Measurements from ENCODE around the gene OAS3. TPM values are rescaled to one million over a fixed set of nuclear protein-coding genes. Genes with fewer than 3 reads are reported as not detected.
"Not testable (repeated sequence)": the region's sequence is repeated elsewhere in the genome, so short reads cannot be mapped to it uniquely, and the experiment has no call there.

OAS3 gene
- polyA plus RNA-seq, 3 donors from 2014 or later, result 2.2 to 16.7 (median 9.0) TPM

DNA sequence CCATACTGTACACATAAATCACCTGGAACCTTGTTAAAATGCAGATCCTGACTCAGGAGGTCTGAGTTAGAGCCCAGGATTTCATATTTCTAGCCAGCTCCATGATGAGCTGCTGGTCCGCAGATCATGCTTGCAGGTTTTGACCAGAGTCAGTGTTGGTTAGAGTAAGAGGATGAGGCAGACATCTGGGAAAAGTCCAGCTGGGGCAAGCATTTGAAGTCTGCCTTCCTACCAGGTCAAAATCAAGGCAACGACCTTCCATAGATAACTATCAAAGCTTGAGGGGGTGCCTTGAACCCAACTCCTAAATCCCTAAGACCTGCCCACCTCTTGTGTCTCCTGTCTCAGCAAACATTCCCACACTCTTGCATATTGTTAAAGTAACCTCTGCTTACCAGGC lies 49.3 kb downstream of the OAS3 start:
- H3K27ac Mint-ChIP-seq, result peak overlapping the region in 4 of 6 donors; percentile 48 to 72 (median 58)
- H3K27me3 Mint-ChIP-seq (ENCODE audit: low read depth in 3 of 3), result peaks cover 0 to 2% (median 2%) of the 10 kb centered on the region in 3 donors
- no peak for DNase-seq
- H3K36me3 Mint-ChIP-seq, result peaks cover 44 to 72% (median 53%) of the 10 kb centered on the region in 3 donors
- H3K9me3 Mint-ChIP-seq, result peaks cover 0 to 14% (median 5%) of the 10 kb centered on the region in 6 donors
- H3K4me3 Mint-ChIP-seq, result no peak overlapping the region
- H3K4me1 Mint-ChIP-seq, result peaks cover 27 to 63% of the 10 kb centered on the region in 2 donors

- peak in 1 of 3 donors; percentile 7 for DNase-seq
- Mint-ChIP-seq H3K27me3 (ENCODE audit: low read depth in 3 of 3) (peaks cover 0 to 2% (median 2%) of the 10 kb centered on the region in 3 donors), H3K4me3 (no peak overlapping the region)
These were observed 50.0 kb downstream of the OAS3 start for GRCh38 chr12:112988224-112988623.

DNA sequence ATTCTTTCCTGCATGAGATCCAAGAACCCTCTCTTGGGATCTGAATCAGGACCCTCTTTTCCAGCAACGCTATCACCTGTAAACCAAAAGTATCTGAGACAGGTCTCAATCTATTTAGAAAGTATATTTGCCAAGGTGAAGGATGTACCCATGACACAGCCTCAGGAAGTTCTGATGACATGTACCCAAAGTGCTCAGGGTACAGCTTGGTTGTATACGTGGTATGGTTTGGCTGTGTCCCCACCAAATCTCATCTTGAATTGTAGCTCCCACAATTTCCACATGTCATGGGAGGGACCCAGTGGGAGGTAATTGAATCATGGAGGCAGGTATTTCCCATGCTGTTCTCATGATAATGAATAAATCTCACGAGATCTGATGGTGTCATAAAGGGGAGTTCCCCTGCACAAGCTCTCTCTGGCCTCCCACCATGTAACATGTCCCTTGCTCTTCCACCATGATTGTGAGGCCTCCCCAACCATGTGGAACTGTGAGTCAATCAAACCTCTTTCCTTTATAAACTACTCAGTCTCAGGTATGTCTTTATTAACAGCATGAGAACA lies 50.6 kb downstream of the OAS3 start:
- H3K4me3 Mint-ChIP-seq; DNase-seq; H3K27me3 Mint-ChIP-seq (ENCODE audit: low read depth in 3 of 3): not testable (repeated sequence)
- Mint-ChIP-seq H3K9me3 (peaks cover 0 to 14% (median 5%) of the 10 kb centered on the region in 6 donors), H3K4me1 (peaks cover 19 to 59% of the 10 kb centered on the region in 2 donors), H3K27ac (peak overlapping the region; percentile 24 to 84 (median 52)), H3K36me3 (peaks cover 44 to 71% (median 51%) of the 10 kb centered on the region in 3 donors)

More at GRCh38 chr12:112988224-112988623, 50.0 kb downstream of the OAS3 start:
- Mint-ChIP-seq H3K4me1 (peaks cover 23 to 63% of the 10 kb centered on the region in 2 donors), H3K9me3 (peaks cover 0 to 14% (median 5%) of the 10 kb centered on the region in 6 donors), H3K36me3 (peaks cover 44 to 74% (median 56%) of the 10 kb centered on the region in 3 donors), H3K27ac (peak overlapping the region; percentile 48 to 84 (median 66))

DNA sequence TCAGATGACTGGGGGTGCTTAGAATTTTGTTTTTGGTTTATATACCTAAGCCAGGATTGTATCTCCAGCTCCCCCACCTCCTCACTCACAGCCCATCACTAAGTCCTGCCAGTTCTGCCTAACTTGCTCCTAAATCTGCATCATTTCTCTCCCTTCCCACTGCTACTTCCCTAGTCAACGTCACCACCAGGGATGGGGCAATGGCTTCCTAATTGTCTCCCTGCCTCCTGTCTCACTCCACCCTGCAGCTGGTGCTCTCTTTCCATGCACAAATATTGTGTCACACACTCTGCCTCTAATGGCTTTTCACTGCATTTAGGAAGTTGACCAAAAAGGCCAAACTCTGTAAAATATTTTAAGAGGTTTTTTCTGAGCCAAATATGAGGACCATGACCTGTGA lies 51.5 kb downstream of the OAS3 start:
- peaks cover 0 to 2% (median 2%) of the 10 kb centered on the region in 3 donors for H3K27me3 Mint-ChIP-seq (ENCODE audit: low read depth in 3 of 3)
- no peak overlapping the region for H3K4me3 Mint-ChIP-seq
- peaks cover 37 to 67% (median 44%) of the 10 kb centered on the region in 3 donors for H3K36me3 Mint-ChIP-seq
- H3K27ac Mint-ChIP-seq, result peak overlapping the region; percentile 25 to 85 (median 65)
- DNase-seq, result no peak
- H3K4me1 Mint-ChIP-seq, result peaks cover 13 to 52% of the 10 kb centered on the region in 2 donors
- H3K9me3 Mint-ChIP-seq, result peaks cover 0 to 6% (median 1%) of the 10 kb centered on the region in 6 donors

DNA sequence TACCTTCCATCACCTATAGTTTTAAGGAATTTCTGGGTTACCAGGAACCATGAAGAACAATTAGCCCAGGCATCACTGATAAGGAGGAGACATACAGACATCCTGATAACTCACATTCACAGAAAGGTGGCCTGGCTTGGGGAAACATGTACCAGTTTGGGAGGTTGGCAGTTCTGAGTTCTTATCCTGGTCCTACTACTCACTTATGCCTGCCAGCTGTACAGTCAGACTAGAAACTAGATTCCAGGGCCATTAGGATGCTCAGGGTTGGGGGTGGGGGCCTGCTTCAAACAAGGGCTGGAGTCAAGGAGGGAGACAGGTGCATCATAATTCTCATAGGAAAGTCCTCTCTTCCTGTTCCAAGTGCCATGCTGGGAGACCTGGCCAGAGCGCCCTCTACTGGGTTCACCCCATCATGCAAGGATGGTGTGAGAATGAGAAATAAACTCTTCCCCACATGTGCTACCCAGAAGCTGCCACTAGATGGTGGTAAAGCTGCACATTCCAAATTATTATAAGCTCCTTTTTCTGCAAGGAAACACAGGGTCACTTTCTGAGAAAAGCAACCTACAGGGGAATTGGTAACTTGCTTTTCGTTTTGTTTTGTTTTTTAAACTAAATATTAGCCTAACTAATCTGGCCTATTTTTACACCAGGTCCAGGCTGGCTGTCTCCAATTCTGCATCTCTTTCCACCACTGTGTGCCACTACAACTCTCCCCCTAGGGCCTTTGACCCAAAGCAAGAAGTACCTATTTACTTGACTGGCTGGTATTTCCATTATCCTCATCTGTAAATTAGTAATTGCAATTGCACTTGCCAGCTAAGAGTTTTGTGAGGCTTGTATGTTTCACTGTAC lies 54.5 kb downstream of the OAS3 start:
- peaks cover 7 to 28% of the 10 kb centered on the region in 2 donors for H3K4me1 Mint-ChIP-seq
- peaks cover 59 to 78% (median 63%) of the 10 kb centered on the region in 3 donors for H3K36me3 Mint-ChIP-seq
- peaks cover 0 to 3% (median 2%) of the 10 kb centered on the region in 3 donors for H3K27me3 Mint-ChIP-seq (ENCODE audit: low read depth in 3 of 3)
- no peak overlapping the region for H3K4me3 Mint-ChIP-seq
- H3K9me3 Mint-ChIP-seq, result no peaks in the 10 kb centered on the region
- peak; percentile 13 to 48 (median 43) for DNase-seq
- H3K27ac Mint-ChIP-seq, result peak overlapping the region in 2 of 6 donors; percentile 28 to 67

GRCh38 chr12:112995008-112995407 lies 56.7 kb downstream of the OAS3 start:
- H3K27ac Mint-ChIP-seq, result no peak overlapping the region
- H3K36me3 Mint-ChIP-seq, result peaks cover 65 to 78% (median 68%) of the 10 kb centered on the region in 3 donors
- H3K4me3 Mint-ChIP-seq, result no peak overlapping the region
- no peaks in the 10 kb centered on the region for H3K9me3 Mint-ChIP-seq
- DNase-seq, result no peak
- H3K4me1 Mint-ChIP-seq, result peaks cover 0 to 12% of the 10 kb centered on the region in 2 donors
- H3K27me3 Mint-ChIP-seq (ENCODE audit: low read depth in 3 of 3), result peaks cover 0 to 3% (median 2%) of the 10 kb centered on the region in 3 donors

DNA sequence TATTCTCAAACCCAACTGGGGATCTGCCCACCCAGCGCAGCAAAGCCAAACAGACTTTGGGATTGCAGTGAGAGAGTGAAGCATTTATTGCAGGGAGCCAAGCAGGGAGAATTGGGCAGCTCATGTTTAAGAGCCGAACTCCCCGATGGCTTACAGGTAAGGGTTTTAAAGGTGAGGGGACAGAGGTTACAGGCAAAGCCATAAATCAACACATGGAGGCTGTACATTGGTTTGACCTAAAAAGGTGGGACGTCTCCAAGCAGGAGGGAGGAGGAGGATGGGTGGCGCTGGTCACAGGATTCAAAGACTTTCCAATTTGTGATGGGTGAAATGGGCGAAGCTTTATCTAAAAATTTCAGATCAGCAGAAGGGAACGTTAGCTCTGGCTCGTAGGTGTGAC lies 58.2 kb downstream of the OAS3 start:
- Mint-ChIP-seq H3K27me3 (ENCODE audit: low read depth in 3 of 3) (peaks cover 0 to 3% (median 0%) of the 10 kb centered on the region in 3 donors), H3K4me3 (no peak overlapping the region), H3K36me3 (peaks cover 62 to 76% (median 63%) of the 10 kb centered on the region in 3 donors), H3K27ac (no peak overlapping the region), H3K9me3 (no peaks in the 10 kb centered on the region), H3K4me1 (peaks cover 0 to 12% of the 10 kb centered on the region in 2 donors)
- no peak for DNase-seq

GRCh38 chr12:112997506-112997905 lies 59.2 kb downstream of the OAS3 start:
- Mint-ChIP-seq H3K4me3 (no peak overlapping the region), H3K27ac (peak overlapping the region in 1 of 6 donors; percentile 45), H3K9me3 (no peaks in the 10 kb centered on the region), H3K27me3 (ENCODE audit: low read depth in 3 of 3) (peaks cover 0 to 3% (median 0%) of the 10 kb centered on the region in 3 donors), H3K4me1 (peaks cover 0 to 12% of the 10 kb centered on the region in 2 donors), H3K36me3 (peaks cover 57 to 75% (median 57%) of the 10 kb centered on the region in 3 donors)
- DNase-seq, result no peak

DNA sequence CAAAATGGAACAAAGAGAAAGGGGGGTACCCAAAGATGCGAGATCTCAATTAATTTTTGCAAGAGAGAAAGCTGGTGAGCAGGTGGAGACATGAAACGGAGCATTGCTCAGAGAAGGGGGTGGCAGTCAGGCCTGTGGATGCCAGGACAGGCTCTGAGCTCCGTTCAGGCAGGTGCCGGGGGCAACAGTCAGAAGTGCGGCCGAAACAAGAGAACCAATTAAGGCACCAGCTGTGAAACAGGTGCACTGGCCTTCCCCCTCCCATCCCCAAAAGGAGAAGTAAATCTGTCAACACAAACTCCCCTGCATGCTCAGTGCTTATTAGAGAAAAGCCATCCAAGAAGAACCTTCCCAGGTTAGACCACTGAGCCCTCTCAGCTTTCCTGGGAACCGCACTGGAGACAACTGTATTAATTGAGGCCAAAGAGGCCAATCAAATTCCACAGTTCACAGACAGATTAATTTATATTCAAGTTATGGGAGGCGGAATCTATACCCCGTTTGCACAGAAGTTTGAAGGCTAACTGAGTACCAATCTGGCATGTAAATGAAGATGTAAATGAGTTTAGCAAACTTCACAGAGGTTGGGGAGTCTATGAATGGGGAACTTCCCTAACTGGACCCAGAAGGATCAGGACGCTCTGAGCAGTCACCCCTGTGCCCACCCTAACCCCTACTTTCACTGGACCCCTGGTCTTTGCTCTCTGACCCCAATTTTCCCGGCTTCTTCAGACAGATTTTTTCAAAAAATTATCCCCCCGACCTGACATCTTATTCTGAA lies 60.9 kb downstream of the OAS3 start:
- peak overlapping the region in 2 of 6 donors; percentile 1 to 55 for H3K27ac Mint-ChIP-seq
- no peaks in the 10 kb centered on the region for H3K9me3 Mint-ChIP-seq
- peaks cover 0 to 1% of the 10 kb centered on the region in 2 donors for H3K4me1 Mint-ChIP-seq
- no peak overlapping the region for H3K4me3 Mint-ChIP-seq
- H3K27me3 Mint-ChIP-seq (ENCODE audit: low read depth in 3 of 3), result peaks cover 0 to 3% (median 2%) of the 10 kb centered on the region in 3 donors
- DNase-seq, result no peak
- peaks cover 59 to 84% (median 65%) of the 10 kb centered on the region in 3 donors for H3K36me3 Mint-ChIP-seq

- peaks cover 55 to 85% (median 66%) of the 10 kb centered on the region in 3 donors for H3K36me3 Mint-ChIP-seq
These were observed 62.2 kb downstream of the OAS3 start for GRCh38 chr12:113000433-113000832.

DNA sequence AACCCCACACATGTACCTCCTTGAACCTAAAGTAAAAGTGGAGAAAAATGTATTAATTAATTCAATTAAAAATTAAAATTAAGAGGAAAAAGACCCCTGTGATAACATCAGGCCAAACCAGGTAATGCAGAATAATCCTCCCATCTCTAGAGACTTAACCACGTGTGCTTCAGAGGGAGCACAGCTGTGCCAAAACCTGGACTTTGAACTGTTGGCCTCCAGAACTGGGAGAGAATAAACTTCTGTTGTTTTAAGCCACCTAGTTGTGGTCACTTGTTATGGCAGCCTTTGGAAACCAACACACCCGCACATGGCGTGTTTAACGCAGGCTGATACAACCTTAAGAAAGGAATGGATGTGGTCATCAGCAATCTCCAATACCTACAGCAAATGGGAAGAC lies 63.9 kb downstream of the OAS3 start:
- H3K9me3 Mint-ChIP-seq, result no peaks in the 10 kb centered on the region
- no peak overlapping the region for H3K4me3 Mint-ChIP-seq
- DNase-seq, result no peak
- peaks cover 38 to 80% (median 55%) of the 10 kb centered on the region in 3 donors for H3K36me3 Mint-ChIP-seq
- peak overlapping the region in 1 of 6 donors; percentile 1 for H3K27ac Mint-ChIP-seq
- H3K27me3 Mint-ChIP-seq (ENCODE audit: low read depth in 3 of 3), result peaks cover 0 to 2% (median 0%) of the 10 kb centered on the region in 3 donors
- H3K4me1 Mint-ChIP-seq, result peaks cover 0 to 1% of the 10 kb centered on the region in 2 donors

More at GRCh38 chr12:113000433-113000832, 62.2 kb downstream of the OAS3 start:
- no peaks in the 10 kb centered on the region for H3K9me3 Mint-ChIP-seq
- no peak for DNase-seq
- no peak overlapping the region for H3K4me3 Mint-ChIP-seq
- H3K27ac Mint-ChIP-seq, result peak overlapping the region in 2 of 6 donors; percentile 25 to 52
- H3K27me3 Mint-ChIP-seq (ENCODE audit: low read depth in 3 of 3), result peaks cover 0 to 2% (median 1%) of the 10 kb centered on the region in 3 donors
- peaks cover 0 to 1% of the 10 kb centered on the region in 2 donors for H3K4me1 Mint-ChIP-seq

- Mint-ChIP-seq H3K27me3 (ENCODE audit: low read depth in 3 of 3) (peaks cover 0 to 2% (median 0%) of the 10 kb centered on the region in 3 donors), H3K36me3 (peaks cover 33 to 78% (median 51%) of the 10 kb centered on the region in 3 donors), H3K4me3 (no peak overlapping the region), H3K27ac (no peak overlapping the region), H3K4me1 (peaks cover 0 to 1% of the 10 kb centered on the region in 2 donors), H3K9me3 (no peaks in the 10 kb centered on the region)
- no peak for DNase-seq
These were observed 64.4 kb downstream of the OAS3 start for GRCh38 chr12:113002676-113003075.

- Mint-ChIP-seq H3K36me3 (peaks cover 29 to 75% (median 48%) of the 10 kb centered on the region in 3 donors), H3K9me3 (no peaks in the 10 kb centered on the region), H3K4me1 (peaks cover 0 to 1% of the 10 kb centered on the region in 2 donors), H3K27ac (no peak overlapping the region), H3K4me3 (no peak overlapping the region), H3K27me3 (ENCODE audit: low read depth in 3 of 3) (peaks cover 0 to 2% (median 0%) of the 10 kb centered on the region in 3 donors)
- DNase-seq, result no peak
These were observed 65.4 kb downstream of the OAS3 start for GRCh38 chr12:113003636-113004035.
